HCT116 (cell line): ENCODE data around the gene SRRM1. TPM values are rescaled to one million over a fixed set of nuclear protein-coding genes. Genes with fewer than 3 reads are reported as not detected.

ENCODE experiments used
- ATAC-seq: fragments of 200-7000 bp; cut with Tn5 transposase; 2 replicates; pipeline ENCODE4 v1.9.1; 2020; ENCODE audit warnings: mild to moderate bottlenecking, moderate library complexity
- BruUV-seq: library from RNA; stranded (reverse); fragments of 400-500 nt; replicated peaks from 2 replicates; lab custom pipeline; 2021; lab: Mats Ljungman, UMichigan
- CTCF ChIA-PET: fragments of 300-600 bp; sonication (Branson Sonifier 250); formaldehyde crosslinking; loops from one replicate; lab custom pipeline; 2021; ENCODE audit warnings: antibody characterized with exemption; lab: Charles Lee
- POLR2A ChIA-PET: fragments of 300-600, 350-600 bp; sonication (Branson Sonifier 250); formaldehyde crosslinking; loops from one replicate; lab custom pipeline; 2021; ENCODE audit warnings: antibody characterized with exemption; lab: Charles Lee
- RAD21 ChIA-PET, 2 experiments: fragments of 300-600 bp; sonication (Branson Sonifier 250); formaldehyde crosslinking; loops; one replicate each; lab custom pipeline; 2023; ENCODE audit warnings: low total read pairs in 2 of 2; ENCODE audit not compliant: uncharacterized antibody in 2 of 2, unreplicated experiment in 2 of 2, low non-redundant PET in 1 of 2; lab: Charles Lee
- DNase-seq: peaks from one replicate; pipeline ENCODE4 v3.0.0-alpha.2; 2010; ENCODE audit warnings: low read depth, low spot score
- H2AFZ ChIP-seq: fragments of 200-600 bp; shearing (Covaris generic), sonication (generic); 2 replicates; pipeline ENCODE4 v1.6.1; 2017; ENCODE audit warnings: low read depth, mixed run types, mixed read lengths, antibody characterized with exemption, low read length; ENCODE audit not compliant: poor library complexity, severe bottlenecking
- H3K27ac ChIP-seq: 2 replicates; pipeline ENCODE4 v1.5.1; 2012; ENCODE audit warnings: low read depth, low read length
- H3K27me3 ChIP-seq: fragments of 200-600 bp; sonication (generic); 2 replicates; pipeline ENCODE4 v1.6.1; 2016; ENCODE audit warnings: mixed run types, low read length, mixed read lengths; ENCODE audit not compliant: insufficient read depth
- H3K36me3 ChIP-seq, 2 experiments: fragments of 200-500 bp in 1 of 2; fragments of 200-600 bp in 1 of 2; sonication (Bioruptor generic) in 1 of 2; sonication (generic) in 1 of 2; 2 replicates each; pipeline versions ENCODE4 v1.5.1 to v1.6.1; 2014 to 2016; ENCODE audit warnings: low read length in 2 of 2, inconsistent platforms in 1 of 2, mixed read lengths in 1 of 2, mixed run types in 1 of 2; ENCODE audit not compliant: insufficient read depth in 2 of 2, control insufficient read depth in 1 of 2
- H3K4me1 ChIP-seq, 2 experiments: fragments of 200-600 bp in 1 of 2; sonication (generic) in 1 of 2; 2 replicates each; pipeline versions ENCODE4 v1.5.1 to v1.6.1; 2012 to 2017; ENCODE audit warnings: low read length in 2 of 2, inconsistent platforms in 1 of 2, mild to moderate bottlenecking in 1 of 2, mixed read lengths in 1 of 2, mixed run types in 1 of 2, moderate library complexity in 1 of 2; ENCODE audit not compliant: insufficient read depth in 2 of 2, control insufficient read depth in 1 of 2
- H3K4me2 ChIP-seq: fragments of 200-600 bp; sonication (generic); 2 replicates; pipeline ENCODE4 v1.6.1; 2017; ENCODE audit warnings: mixed run types, low read length, mixed read lengths
- H3K4me3 ChIP-seq, 2 experiments: fragments of 200-600 bp in 1 of 2; sonication (generic) in 1 of 2; replicated peaks in 1 of 2; 2 replicates each; pipeline ENCODE4 v1.5.1; 2011 to 2016; ENCODE audit warnings: low read length in 2 of 2, control low read depth in 1 of 2, low read depth in 1 of 2, mild to moderate bottlenecking in 1 of 2, mixed read lengths in 1 of 2, mixed run types in 1 of 2
- H3K79me2 ChIP-seq: fragments of 200-600 bp; sonication (generic); 2 replicates; pipeline ENCODE4 v1.6.1; 2017; ENCODE audit warnings: mild to moderate bottlenecking, mixed run types, low read length, moderate library complexity, mixed read lengths; ENCODE audit not compliant: insufficient read depth
- H3K9ac ChIP-seq: fragments of 200-600 bp; sonication (generic); 2 replicates; pipeline ENCODE4 v1.6.1; 2016; ENCODE audit warnings: low read length, mixed read lengths
- H3K9me2 ChIP-seq: fragments of 200-600 bp; sonication (generic), shearing (Covaris generic); 2 replicates; pipeline ENCODE4 v1.6.1; 2017; ENCODE audit warnings: mixed run types, mild to moderate bottlenecking, moderate library complexity; ENCODE audit not compliant: insufficient read depth
- H3K9me3 ChIP-seq, 2 experiments: fragments of 200-500 bp in 1 of 2; fragments of 200-600 bp in 1 of 2; sonication (Bioruptor generic) in 1 of 2; sonication (generic) in 1 of 2; 2 replicates each; pipeline ENCODE4 v1.6.1; 2014 to 2017; ENCODE audit warnings: low read length in 2 of 2, mixed read lengths in 2 of 2, inconsistent platforms in 1 of 2, low read depth in 1 of 2, mild to moderate bottlenecking in 1 of 2, mixed run types in 1 of 2, moderate library complexity in 1 of 2; ENCODE audit not compliant: control insufficient read depth in 1 of 2, insufficient read depth in 1 of 2
- H4K20me1 ChIP-seq: fragments of 200-600 bp; sonication (generic), shearing (Covaris generic); 2 replicates; pipeline ENCODE4 v1.6.1; 2017; ENCODE audit warnings: mixed run types, mild to moderate bottlenecking, moderate library complexity; ENCODE audit not compliant: insufficient read depth
- CEBPB ChIP-seq: IDR thresholded peaks from 2 replicates; pipeline ENCODE4 v1.6.1; 2012; ENCODE audit warnings: low read depth
- EGR1 ChIP-seq: IDR thresholded peaks from 2 replicates; pipeline ENCODE4 v1.6.1; 2012; ENCODE audit warnings: low read depth
- ELF1 ChIP-seq: IDR thresholded peaks from 2 replicates; pipeline ENCODE4 v1.6.1; 2012; ENCODE audit warnings: low read depth, borderline replicate concordance
- EZH2phosphoT487 ChIP-seq: fragments of 200-600 bp; IDR thresholded peaks from 2 replicates; pipeline ENCODE4 v1.6.1; 2018; ENCODE audit warnings: antibody characterized with exemption, borderline replicate concordance
- POLR2A ChIP-seq: IDR thresholded peaks from 2 replicates; pipeline ENCODE4 v1.7.0; 2011; ENCODE audit warnings: borderline replicate concordance; ENCODE audit not compliant: insufficient read depth, insufficient read length; ENCODE audit errors: extremely low read depth
- POLR2AphosphoS5 ChIP-seq: IDR thresholded peaks from 2 replicates; pipeline ENCODE4 v1.6.1; 2011; ENCODE audit warnings: mild to moderate bottlenecking, low read depth, low read length, moderate library complexity
- RAD21 ChIP-seq: IDR thresholded peaks from 2 replicates; pipeline ENCODE4 v1.6.1; 2012; ENCODE audit warnings: low read depth, mild to moderate bottlenecking
- SP1 ChIP-seq: IDR thresholded peaks from 2 replicates; pipeline ENCODE4 v1.6.1; 2012; ENCODE audit warnings: low read depth
- SRF ChIP-seq: IDR thresholded peaks from 2 replicates; pipeline ENCODE4 v1.6.1; 2012; ENCODE audit warnings: low read depth
- TCF7L2 ChIP-seq: IDR thresholded peaks from 2 replicates; pipeline ENCODE4 v1.7.0; 2011; ENCODE audit warnings: borderline replicate concordance, inconsistent platforms; ENCODE audit not compliant: insufficient read depth, insufficient read length; ENCODE audit errors: extremely low read depth
- YY1 ChIP-seq: IDR thresholded peaks from 2 replicates; pipeline ENCODE4 v1.6.1; 2011; ENCODE audit warnings: low read length, low read depth, moderate library complexity, mild to moderate bottlenecking; ENCODE audit not compliant: insufficient replicate concordance; ENCODE audit errors: extremely low read depth
- intact Hi-C: fragments of 100-400 bp; cut with micrococcal nuclease; formaldehyde crosslinking; loops from 2 replicates; pipeline ENCODE4 v1.10.0; 2022
- total RNA-seq: library from RNA; stranded (reverse); gene quantifications from one replicate; pipeline ENCODE4 v1.2.1, GENCODE V29; 2021; ENCODE audit not compliant: unreplicated experiment
- TF ChIP-seq, protein P1 (sequence below): IDR thresholded peaks from 2 replicates; pipeline ENCODE4 v1.6.1; 2012; ENCODE audit warnings: low read depth
- TF ChIP-seq, protein P2 (sequence below), 3 experiments: fragments of 200-600 bp in 1 of 3; sonication (generic) in 1 of 3; IDR thresholded peaks in 2 of 3; conservative IDR thresholded peaks in 1 of 3; 2 replicates each; pipeline ENCODE4 v1.5.1; 2012 to 2017; ENCODE audit warnings: low read depth in 2 of 3, low read length in 2 of 3, antibody characterized with exemption in 1 of 3, borderline replicate concordance in 1 of 3, control low read depth in 1 of 3, mild to moderate bottlenecking in 1 of 3, mixed read lengths in 1 of 3, mixed run types in 1 of 3, moderate library complexity in 1 of 3; ENCODE audit not compliant: insufficient read depth in 1 of 3

The SRRM1 gene
- total RNA-seq, 1 experiment from 2014 or later: 184 TPM

DNA sequence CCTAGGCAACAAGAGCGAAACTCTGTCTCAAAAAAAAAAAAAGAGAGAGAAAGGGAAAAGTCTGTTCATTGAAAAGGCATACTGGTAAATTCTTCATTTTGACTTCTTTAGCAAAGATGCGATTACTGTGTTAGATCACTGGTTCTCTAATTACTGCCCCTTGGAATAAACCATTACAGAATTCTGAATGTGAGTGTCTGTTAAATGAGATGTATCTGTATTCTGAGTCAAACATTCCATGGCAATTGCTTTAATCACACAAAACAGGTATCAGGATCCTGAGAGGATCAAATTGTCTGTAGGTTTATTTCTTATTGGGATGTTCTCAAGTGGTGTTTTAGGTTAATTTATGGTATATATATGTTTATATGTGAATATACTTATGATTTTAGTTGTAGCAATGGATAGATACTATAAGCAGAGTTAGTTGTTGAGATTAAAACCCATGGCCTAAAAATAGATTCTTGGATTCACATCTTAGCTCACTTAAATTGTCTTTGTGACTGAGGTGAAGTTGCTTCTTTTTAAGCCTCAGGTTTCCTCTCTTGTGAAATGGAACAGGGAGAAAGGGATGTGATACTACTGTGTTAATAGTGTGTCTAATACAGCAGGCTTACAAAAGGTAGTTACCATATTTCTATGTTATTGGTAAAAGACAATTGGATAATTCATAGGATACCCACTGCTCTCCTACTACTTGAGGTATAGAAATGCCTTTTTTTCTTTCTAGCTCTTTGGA, 16.2 kb downstream of the SRRM1 start (continued):
- TF ChIP-seq CEBPB (no peak), SRF (no peak), RAD21 (no peak)
- TF ChIP-seq, protein P1, sequence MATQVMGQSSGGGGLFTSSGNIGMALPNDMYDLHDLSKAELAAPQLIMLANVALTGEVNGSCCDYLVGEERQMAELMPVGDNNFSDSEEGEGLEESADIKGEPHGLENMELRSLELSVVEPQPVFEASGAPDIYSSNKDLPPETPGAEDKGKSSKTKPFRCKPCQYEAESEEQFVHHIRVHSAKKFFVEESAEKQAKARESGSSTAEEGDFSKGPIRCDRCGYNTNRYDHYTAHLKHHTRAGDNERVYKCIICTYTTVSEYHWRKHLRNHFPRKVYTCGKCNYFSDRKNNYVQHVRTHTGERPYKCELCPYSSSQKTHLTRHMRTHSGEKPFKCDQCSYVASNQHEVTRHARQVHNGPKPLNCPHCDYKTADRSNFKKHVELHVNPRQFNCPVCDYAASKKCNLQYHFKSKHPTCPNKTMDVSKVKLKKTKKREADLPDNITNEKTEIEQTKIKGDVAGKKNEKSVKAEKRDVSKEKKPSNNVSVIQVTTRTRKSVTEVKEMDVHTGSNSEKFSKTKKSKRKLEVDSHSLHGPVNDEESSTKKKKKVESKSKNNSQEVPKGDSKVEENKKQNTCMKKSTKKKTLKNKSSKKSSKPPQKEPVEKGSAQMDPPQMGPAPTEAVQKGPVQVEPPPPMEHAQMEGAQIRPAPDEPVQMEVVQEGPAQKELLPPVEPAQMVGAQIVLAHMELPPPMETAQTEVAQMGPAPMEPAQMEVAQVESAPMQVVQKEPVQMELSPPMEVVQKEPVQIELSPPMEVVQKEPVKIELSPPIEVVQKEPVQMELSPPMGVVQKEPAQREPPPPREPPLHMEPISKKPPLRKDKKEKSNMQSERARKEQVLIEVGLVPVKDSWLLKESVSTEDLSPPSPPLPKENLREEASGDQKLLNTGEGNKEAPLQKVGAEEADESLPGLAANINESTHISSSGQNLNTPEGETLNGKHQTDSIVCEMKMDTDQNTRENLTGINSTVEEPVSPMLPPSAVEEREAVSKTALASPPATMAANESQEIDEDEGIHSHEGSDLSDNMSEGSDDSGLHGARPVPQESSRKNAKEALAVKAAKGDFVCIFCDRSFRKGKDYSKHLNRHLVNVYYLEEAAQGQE: no peak

DNA sequence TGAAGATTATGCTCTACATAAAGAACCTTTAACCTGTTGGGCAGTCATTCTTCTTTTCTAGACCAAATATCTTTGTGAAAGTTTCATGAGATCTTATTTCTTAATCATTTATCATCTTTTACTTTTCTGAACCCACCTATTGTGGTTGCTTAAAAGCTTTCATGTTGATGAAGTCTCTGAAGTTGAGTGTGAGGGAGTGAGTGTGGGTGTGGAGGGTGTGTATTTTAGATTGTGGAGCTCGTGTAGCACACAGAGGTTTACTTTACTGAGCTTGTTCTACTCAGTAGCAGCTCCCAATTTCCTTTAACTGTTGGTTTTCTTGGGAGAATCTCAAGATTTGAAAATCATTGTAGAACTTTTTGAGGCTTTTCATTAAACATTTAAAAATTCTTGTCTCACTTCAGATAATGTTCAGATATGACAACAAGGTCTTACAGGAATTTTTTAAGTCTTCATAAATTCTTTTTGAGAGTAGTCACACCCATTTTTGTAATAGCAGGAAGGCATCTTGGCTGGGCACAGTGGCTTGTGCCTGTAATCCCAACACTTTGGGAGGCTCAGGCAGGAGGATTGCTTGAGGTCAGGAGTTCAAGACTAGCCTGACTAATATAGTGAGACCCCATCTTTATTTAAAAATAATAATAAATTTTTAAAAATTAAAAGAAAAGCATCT, 17.0 kb downstream of the SRRM1 start:
- POLR2A ChIA-PET: no interaction called here
- BruUV-seq: no TSS peak
- Histone ChIP-seq H2AFZ (no peak overlapping the region), H3K9me2 (no peaks in the 10 kb centered on the region), H3K36me3 (peaks cover 77 to 80% of the 10 kb centered on the region in 2 experiments), H3K27me3 (no peaks in the 10 kb centered on the region), H3K79me2 (peaks cover 96% of the 10 kb centered on the region), H3K4me1 (no peaks in the 10 kb centered on the region), H3K9me3 (no peaks in the 10 kb centered on the region), H3K9ac (no peak overlapping the region), H4K20me1 (peaks cover 8% of the 10 kb centered on the region; the same call in 1 of the 2 replicates), H3K4me3 (no peak overlapping the region), H3K27ac (no peak overlapping the region), H3K4me2 (no peak overlapping the region)
- CTCF ChIA-PET: interaction anchor here (0.9 to 2.3 kb wide), 3 partner anchors 29 to 175 kb away, joined by 3 to 6 read pairs (median 4); no protein-coding TSS in a partner anchor
- intact Hi-C loops: no loop called here
- ATAC-seq (no peak), DNase-seq (no peak)
- RAD21 ChIA-PET: no interaction called here
- TF ChIP-seq POLR2AphosphoS5 (no peak), EGR1 (no peak), EZH2phosphoT487 (no peak), POLR2A (no peak), TCF7L2 (no peak), ELF1 (no peak), SP1 (no peak), SRF (no peak), YY1 (no peak)
- TF ChIP-seq, protein P1: no peak
- TF ChIP-seq, protein P2, sequence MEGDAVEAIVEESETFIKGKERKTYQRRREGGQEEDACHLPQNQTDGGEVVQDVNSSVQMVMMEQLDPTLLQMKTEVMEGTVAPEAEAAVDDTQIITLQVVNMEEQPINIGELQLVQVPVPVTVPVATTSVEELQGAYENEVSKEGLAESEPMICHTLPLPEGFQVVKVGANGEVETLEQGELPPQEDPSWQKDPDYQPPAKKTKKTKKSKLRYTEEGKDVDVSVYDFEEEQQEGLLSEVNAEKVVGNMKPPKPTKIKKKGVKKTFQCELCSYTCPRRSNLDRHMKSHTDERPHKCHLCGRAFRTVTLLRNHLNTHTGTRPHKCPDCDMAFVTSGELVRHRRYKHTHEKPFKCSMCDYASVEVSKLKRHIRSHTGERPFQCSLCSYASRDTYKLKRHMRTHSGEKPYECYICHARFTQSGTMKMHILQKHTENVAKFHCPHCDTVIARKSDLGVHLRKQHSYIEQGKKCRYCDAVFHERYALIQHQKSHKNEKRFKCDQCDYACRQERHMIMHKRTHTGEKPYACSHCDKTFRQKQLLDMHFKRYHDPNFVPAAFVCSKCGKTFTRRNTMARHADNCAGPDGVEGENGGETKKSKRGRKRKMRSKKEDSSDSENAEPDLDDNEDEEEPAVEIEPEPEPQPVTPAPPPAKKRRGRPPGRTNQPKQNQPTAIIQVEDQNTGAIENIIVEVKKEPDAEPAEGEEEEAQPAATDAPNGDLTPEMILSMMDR (IDR thresholded peaks at IDR 0.05 in 2 of 3, conservative IDR thresholded peaks at IDR 0.05 in 1 of 3; ENCODE audit: borderline replicate concordance in 1 of 3, insufficient read depth in 1 of 3, low read depth in 2 of 3, low read length in 2 of 3): no peak
